Trophoblast cell (in vitro differentiated cells and primary cell): ENCODE data around the gene KPTN. TPM values are rescaled to one million over a fixed set of nuclear protein-coding genes. Genes with fewer than 3 reads are reported as not detected.

Experiments used
- DNase-seq, 2 donors: peaks; one replicate each; pipeline ENCODE4 v3.0.0-alpha.2; 2016
- H2AFZ ChIP-seq: 2 replicates; pipeline ENCODE4 v1.6.1; 2013; ENCODE audit warnings: low read length, moderate library complexity, mild to moderate bottlenecking; ENCODE audit not compliant: insufficient read depth, poor library complexity
- H2AK5ac ChIP-seq: 2 replicates; pipeline ENCODE4 v1.6.1; 2013; ENCODE audit warnings: mild to moderate bottlenecking, low read length
- H2BK120ac ChIP-seq: 2 replicates; pipeline ENCODE4 v1.6.1; 2013; ENCODE audit warnings: low read length, mild to moderate bottlenecking, moderate library complexity; ENCODE audit not compliant: insufficient read depth, poor library complexity
- H2BK12ac ChIP-seq: 2 replicates; pipeline ENCODE4 v1.6.1; 2013; ENCODE audit warnings: mild to moderate bottlenecking, low read length, moderate library complexity
- H2BK5ac ChIP-seq: 2 replicates; pipeline ENCODE4 v1.6.1; 2013; ENCODE audit warnings: low read length, low read depth, moderate library complexity, mild to moderate bottlenecking; ENCODE audit not compliant: poor library complexity
- H3K14ac ChIP-seq: 2 replicates; pipeline ENCODE4 v1.6.1; 2013; ENCODE audit warnings: mild to moderate bottlenecking, low read length
- H3K18ac ChIP-seq: 2 replicates; pipeline ENCODE4 v1.6.1; 2013; ENCODE audit warnings: mild to moderate bottlenecking, low read length
- H3K23ac ChIP-seq: 2 replicates; pipeline ENCODE4 v1.6.1; 2013; ENCODE audit warnings: low read length
- H3K27ac ChIP-seq: 2 replicates; pipeline ENCODE4 v1.5.1; 2013; ENCODE audit warnings: low read depth, mild to moderate bottlenecking, inconsistent platforms, low read length, moderate library complexity
- H3K27me3 ChIP-seq: 2 replicates; pipeline ENCODE4 v1.6.1; 2013; ENCODE audit warnings: inconsistent platforms, mild to moderate bottlenecking, low read length, moderate library complexity; ENCODE audit not compliant: insufficient read depth
- H3K36me3 ChIP-seq, 2 experiments: 1 replicate in 1 of 2; 2 replicates in 1 of 2; pipeline ENCODE4 v1.6.1; 2013; ENCODE audit warnings: low read length in 2 of 2, mild to moderate bottlenecking in 2 of 2, moderate library complexity in 1 of 2; ENCODE audit not compliant: insufficient read depth in 2 of 2, control insufficient read depth in 1 of 2
- H3K4ac ChIP-seq: 2 replicates; pipeline ENCODE4 v1.6.1; 2013; ENCODE audit warnings: low read depth, mild to moderate bottlenecking, low read length, moderate library complexity
- H3K4me1 ChIP-seq, 2 experiments: 1 replicate in 1 of 2; 2 replicates in 1 of 2; pipeline ENCODE4 v1.6.1; 2013; ENCODE audit warnings: low read length in 2 of 2, mild to moderate bottlenecking in 2 of 2, moderate library complexity in 1 of 2; ENCODE audit not compliant: insufficient read depth in 2 of 2, control insufficient read depth in 1 of 2
- H3K4me2 ChIP-seq: 2 replicates; pipeline ENCODE4 v1.6.1; 2013; ENCODE audit warnings: inconsistent platforms, mild to moderate bottlenecking, low read length, moderate library complexity
- H3K4me3 ChIP-seq: 2 replicates; pipeline ENCODE4 v1.5.1; 2013; ENCODE audit warnings: mild to moderate bottlenecking, low read depth, low read length, inconsistent platforms
- H3K79me1 ChIP-seq: one replicate; pipeline ENCODE4 v1.6.1; 2013; ENCODE audit warnings: low read length
- H3K79me2 ChIP-seq: 2 replicates; pipeline ENCODE4 v1.6.1; 2013; ENCODE audit warnings: low read length, mild to moderate bottlenecking; ENCODE audit not compliant: control insufficient read depth, insufficient read depth, poor library complexity
- H3K9ac ChIP-seq: 2 replicates; pipeline ENCODE4 v1.6.1; 2013; ENCODE audit warnings: mild to moderate bottlenecking, low read length
- H3K9me3 ChIP-seq: 2 replicates; pipeline ENCODE4 v1.6.1; 2013; ENCODE audit warnings: low read depth, mild to moderate bottlenecking, control low read depth, inconsistent platforms, low read length; ENCODE audit not compliant: insufficient read depth
- H4K12ac ChIP-seq: 2 replicates; pipeline ENCODE4 v1.6.1; 2013; ENCODE audit warnings: low read depth, mild to moderate bottlenecking, low read length, moderate library complexity
- H4K8ac ChIP-seq: 2 replicates; pipeline ENCODE4 v1.6.1; 2013; ENCODE audit warnings: low read depth, mild to moderate bottlenecking, low read length, moderate library complexity
- H4K91ac ChIP-seq: one replicate; pipeline ENCODE4 v1.6.1; 2013; ENCODE audit warnings: low read depth, mild to moderate bottlenecking, low read length, moderate library complexity
- WGBS: extraction: QIAGEN DNeasy Blood & Tissue Kit; methylation state at CpG from one replicate; pipeline ENCODE4 v1.1.7; 2013; ENCODE audit warnings: missing lambda C conversion rate; ENCODE audit not compliant: insufficient read length, insufficient coverage; ENCODE audit errors: extremely low coverage; 5-methylcytosine and 5-hydroxymethylcytosine counted together
- polyA plus RNA-seq: library from polyadenylated mRNA; stranded (reverse); fragments of 200-250 nt; gene quantifications from 2 replicates; pipeline ENCODE4 v1.2.3, GENCODE V29; 2013

Gene KPTN
- polyA plus RNA-seq, result 11.2 TPM in 2 replicates

- Histone ChIP-seq H3K79me2 (peaks cover 2% of the 10 kb centered on the region), H3K4me2 (peak within 1 kb of the TSS; percentile 92), H3K27me3 (no peaks in the 10 kb centered on the region), H3K14ac (peak within 1 kb of the TSS; percentile 91), H4K91ac (peak within 1 kb of the TSS; percentile 80), H3K4me1 (peaks cover 0 to 5% of the 10 kb centered on the region in 2 experiments), H2AK5ac (no peak within 1 kb of the TSS), H3K23ac (no peak within 1 kb of the TSS), H3K36me3 (peaks cover 21 to 22% of the 10 kb centered on the region in 2 experiments), H4K8ac (peak within 1 kb of the TSS; percentile 90), H2BK120ac (peak within 1 kb of the TSS; percentile 83), H3K9ac (peak within 1 kb of the TSS; percentile 96), H2AFZ (peak within 1 kb of the TSS; percentile 90), H4K12ac (peak within 1 kb of the TSS; percentile 78), H2BK12ac (no peak within 1 kb of the TSS), H3K18ac (peak within 1 kb of the TSS; percentile 53), H3K27ac (peak within 1 kb of the TSS; percentile 45), H3K4ac (peak within 1 kb of the TSS; percentile 65), H2BK5ac (peak within 1 kb of the TSS; percentile 73), H3K9me3 (no peaks in the 10 kb centered on the region), H3K79me1 (peaks cover 7% of the 10 kb centered on the region), H3K4me3 (peak within 1 kb of the TSS; percentile 92)
- DNase-seq, result peak; percentile 88 to 92
- no CpG with 5 or more reads among the region's 57 CpGs for WGBS
These were observed at the start of gene KPTN for GRCh38 chr19:47483800-47484690. Gene KPTN (minus strand): TSS chr19:47484219. CDS start chr19:47484160, 59 bp downstream.

- Histone ChIP-seq H3K79me2 (no peaks in the 10 kb centered on the region), H3K9ac (no peak overlapping the region), H3K4me2 (no peak overlapping the region), H3K27ac (no peak overlapping the region), H3K18ac (no peak overlapping the region), H4K12ac (no peak overlapping the region), H3K4ac (no peak overlapping the region), H3K9me3 (no peaks in the 10 kb centered on the region), H3K79me1 (no peaks in the 10 kb centered on the region), H2AK5ac (no peak overlapping the region), H4K91ac (no peak overlapping the region), H2AFZ (no peak overlapping the region), H2BK5ac (no peak overlapping the region), H2BK12ac (no peak overlapping the region), H4K8ac (no peak overlapping the region), H3K36me3 (no peaks in the 10 kb centered on the region), H3K4me1 (no peaks in the 10 kb centered on the region), H3K27me3 (no peaks in the 10 kb centered on the region), H3K4me3 (no peak overlapping the region), H3K23ac (no peak overlapping the region), H2BK120ac (no peak overlapping the region), H3K14ac (no peak overlapping the region)
- no CpG with 5 or more reads among the region's 14 CpGs for WGBS
- DNase-seq, result no peak
These were observed 47.8 kb upstream of the KPTN start for GRCh38 chr19:47531640-47532387.

GRCh38 chr19:47529018-47529742, 45.2 kb upstream of the KPTN start:
- Histone ChIP-seq H3K4me3 (no peak overlapping the region), H3K79me1 (no peaks in the 10 kb centered on the region), H3K36me3 (no peaks in the 10 kb centered on the region), H3K4me1 (no peaks in the 10 kb centered on the region), H3K27ac (no peak overlapping the region), H2BK12ac (no peak overlapping the region), H3K14ac (no peak overlapping the region), H3K18ac (no peak overlapping the region), H2BK5ac (no peak overlapping the region), H2BK120ac (no peak overlapping the region), H4K8ac (no peak overlapping the region), H4K12ac (no peak overlapping the region), H2AK5ac (no peak overlapping the region), H3K79me2 (no peaks in the 10 kb centered on the region), H4K91ac (no peak overlapping the region), H3K4ac (no peak overlapping the region), H2AFZ (no peak overlapping the region), H3K27me3 (no peaks in the 10 kb centered on the region), H3K9me3 (no peaks in the 10 kb centered on the region), H3K4me2 (no peak overlapping the region), H3K23ac (no peak overlapping the region), H3K9ac (no peak overlapping the region)
- DNase-seq, result no peak
- WGBS, result no CpG with 5 or more reads among the region's 16 CpGs

GRCh38 chr19:47526798-47527197, 42.8 kb upstream of the KPTN start:
- no peak for DNase-seq

More at GRCh38 chr19:47526798-47527197, 42.8 kb upstream of the KPTN start:
- no peak overlapping the region for H2AFZ ChIP-seq
- no peaks in the 10 kb centered on the region for H3K27me3 ChIP-seq
- no peaks in the 10 kb centered on the region for H3K9me3 ChIP-seq
- H3K14ac ChIP-seq, result no peak overlapping the region
- no peak overlapping the region for H2BK120ac ChIP-seq
- H3K4me2 ChIP-seq, result no peak overlapping the region
- no peak overlapping the region for H3K4me3 ChIP-seq
- H4K8ac ChIP-seq, result no peak overlapping the region
- H4K91ac ChIP-seq, result no peak overlapping the region
- no peak overlapping the region for H3K9ac ChIP-seq
- H3K36me3 ChIP-seq, result no peaks in the 10 kb centered on the region
- no peak overlapping the region for H2AK5ac ChIP-seq
- no peak overlapping the region for H3K4ac ChIP-seq
- no peaks in the 10 kb centered on the region for H3K79me1 ChIP-seq
- no peak overlapping the region for H4K12ac ChIP-seq
- H2BK5ac ChIP-seq, result no peak overlapping the region
- H2BK12ac ChIP-seq, result no peak overlapping the region
- peaks cover 0 to 2% of the 10 kb centered on the region in 2 experiments for H3K4me1 ChIP-seq
- H3K79me2 ChIP-seq, result no peaks in the 10 kb centered on the region
- WGBS, result no CpG with 5 or more reads among the region's 3 CpGs
- H3K27ac ChIP-seq, result no peak overlapping the region
- no peak overlapping the region for H3K18ac ChIP-seq
- H3K23ac ChIP-seq, result no peak overlapping the region
